Measurements from ENCODE around the gene EFNA1. TPM values are rescaled to one million over a fixed set of nuclear protein-coding genes. Genes with fewer than 3 reads are reported as not detected.

Gene EFNA1
- total RNA-seq, 1 experiment from 2014 or later = 19.7 TPM

GRCh38 chr1:155178441-155179111 is 50.9 kb downstream of the EFNA1 start (continued):
- TF ChIP-seq YY1 (IDR thresholded peaks at IDR 0.05; ENCODE audit: extremely low read depth, insufficient replicate concordance, low read depth, low read length) = no peak
- no peak for TF ChIP-seq SP1 (IDR thresholded peaks at IDR 0.05; ENCODE audit: low read depth)
- TF ChIP-seq POLR2A (IDR thresholded peaks at IDR 0.05; ENCODE audit: borderline replicate concordance, extremely low read depth, insufficient read depth, insufficient read length) = no peak
- TF ChIP-seq ZFX (IDR thresholded peaks at IDR 0.05) = no peak
- TF ChIP-seq, protein P1, sequence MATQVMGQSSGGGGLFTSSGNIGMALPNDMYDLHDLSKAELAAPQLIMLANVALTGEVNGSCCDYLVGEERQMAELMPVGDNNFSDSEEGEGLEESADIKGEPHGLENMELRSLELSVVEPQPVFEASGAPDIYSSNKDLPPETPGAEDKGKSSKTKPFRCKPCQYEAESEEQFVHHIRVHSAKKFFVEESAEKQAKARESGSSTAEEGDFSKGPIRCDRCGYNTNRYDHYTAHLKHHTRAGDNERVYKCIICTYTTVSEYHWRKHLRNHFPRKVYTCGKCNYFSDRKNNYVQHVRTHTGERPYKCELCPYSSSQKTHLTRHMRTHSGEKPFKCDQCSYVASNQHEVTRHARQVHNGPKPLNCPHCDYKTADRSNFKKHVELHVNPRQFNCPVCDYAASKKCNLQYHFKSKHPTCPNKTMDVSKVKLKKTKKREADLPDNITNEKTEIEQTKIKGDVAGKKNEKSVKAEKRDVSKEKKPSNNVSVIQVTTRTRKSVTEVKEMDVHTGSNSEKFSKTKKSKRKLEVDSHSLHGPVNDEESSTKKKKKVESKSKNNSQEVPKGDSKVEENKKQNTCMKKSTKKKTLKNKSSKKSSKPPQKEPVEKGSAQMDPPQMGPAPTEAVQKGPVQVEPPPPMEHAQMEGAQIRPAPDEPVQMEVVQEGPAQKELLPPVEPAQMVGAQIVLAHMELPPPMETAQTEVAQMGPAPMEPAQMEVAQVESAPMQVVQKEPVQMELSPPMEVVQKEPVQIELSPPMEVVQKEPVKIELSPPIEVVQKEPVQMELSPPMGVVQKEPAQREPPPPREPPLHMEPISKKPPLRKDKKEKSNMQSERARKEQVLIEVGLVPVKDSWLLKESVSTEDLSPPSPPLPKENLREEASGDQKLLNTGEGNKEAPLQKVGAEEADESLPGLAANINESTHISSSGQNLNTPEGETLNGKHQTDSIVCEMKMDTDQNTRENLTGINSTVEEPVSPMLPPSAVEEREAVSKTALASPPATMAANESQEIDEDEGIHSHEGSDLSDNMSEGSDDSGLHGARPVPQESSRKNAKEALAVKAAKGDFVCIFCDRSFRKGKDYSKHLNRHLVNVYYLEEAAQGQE (IDR thresholded peaks at IDR 0.05; ENCODE audit: low read depth) = no peak

GRCh38 chr1:155179112-155180031 is 51.7 kb downstream of the EFNA1 start:
- intact Hi-C loops (cut with micrococcal nuclease) = loop anchor here (10.0 kb wide), 1 partner anchor 145 kb away; the partner anchor contains the start of gene RUSC1
- Histone ChIP-seq H3K9me3 (ENCODE audit: control insufficient read depth in 1 of 2, insufficient read depth in 1 of 2, low read depth in 1 of 2, low read length in 2 of 2) (no peaks in the 10 kb centered on the region), H3K4me2 (ENCODE audit: low read length) (no peak overlapping the region), H3K27me3 (ENCODE audit: insufficient read depth, low read length) (no peaks in the 10 kb centered on the region), H3K4me3 (replicated peaks in 1 of 2; ENCODE audit: low read depth in 1 of 2, low read length in 2 of 2) (no peak overlapping the region), H4K20me1 (ENCODE audit: insufficient read depth) (no peaks in the 10 kb centered on the region), H3K9me2 (ENCODE audit: insufficient read depth) (no peaks in the 10 kb centered on the region), H3K27ac (ENCODE audit: low read depth, low read length) (no peak overlapping the region), H3K36me3 (ENCODE audit: control insufficient read depth in 1 of 2, insufficient read depth in 2 of 2, low read length in 2 of 2) (no peaks in the 10 kb centered on the region; a peak in 1 of 4 replicates), H3K4me1 (ENCODE audit: control insufficient read depth in 1 of 2, insufficient read depth in 2 of 2, low read length in 2 of 2) (peaks cover 0 to 23% of the 10 kb centered on the region in 2 experiments; a peak in 2 of 4 replicates), H3K79me2 (ENCODE audit: insufficient read depth, low read length) (no peaks in the 10 kb centered on the region), H2AFZ (ENCODE audit: low read depth, low read length, poor library complexity, severe bottlenecking) (no peak overlapping the region), H3K9ac (ENCODE audit: low read length) (no peak overlapping the region)
- BruUV-seq (replicated peaks) = no TSS peak
- DNase-seq (ENCODE audit: low read depth, low spot score) (no peak), ATAC-seq (no peak)
- ChIA-PET CTCF (no interaction called here), POLR2A (no interaction called here), RAD21 (ENCODE audit: low non-redundant PET in 1 of 2, low total read pairs in 2 of 2, uncharacterized antibody in 2 of 2, unreplicated experiment in 2 of 2) (no interaction called here)
- TF ChIP-seq MAX (IDR thresholded peaks at IDR 0.05) (no peak), ZNF274 (IDR thresholded peaks at IDR 0.05; ENCODE audit: low read depth, low read length) (no peak), CEBPB (IDR thresholded peaks at IDR 0.05; ENCODE audit: low read depth) (no peak), ATF3 (IDR thresholded peaks at IDR 0.05) (no peak), RAD21 (IDR thresholded peaks at IDR 0.05; ENCODE audit: low read depth) (no peak), POLR2AphosphoS5 (IDR thresholded peaks at IDR 0.05; ENCODE audit: low read depth, low read length) (no peak)
- TF ChIP-seq, protein P2, sequence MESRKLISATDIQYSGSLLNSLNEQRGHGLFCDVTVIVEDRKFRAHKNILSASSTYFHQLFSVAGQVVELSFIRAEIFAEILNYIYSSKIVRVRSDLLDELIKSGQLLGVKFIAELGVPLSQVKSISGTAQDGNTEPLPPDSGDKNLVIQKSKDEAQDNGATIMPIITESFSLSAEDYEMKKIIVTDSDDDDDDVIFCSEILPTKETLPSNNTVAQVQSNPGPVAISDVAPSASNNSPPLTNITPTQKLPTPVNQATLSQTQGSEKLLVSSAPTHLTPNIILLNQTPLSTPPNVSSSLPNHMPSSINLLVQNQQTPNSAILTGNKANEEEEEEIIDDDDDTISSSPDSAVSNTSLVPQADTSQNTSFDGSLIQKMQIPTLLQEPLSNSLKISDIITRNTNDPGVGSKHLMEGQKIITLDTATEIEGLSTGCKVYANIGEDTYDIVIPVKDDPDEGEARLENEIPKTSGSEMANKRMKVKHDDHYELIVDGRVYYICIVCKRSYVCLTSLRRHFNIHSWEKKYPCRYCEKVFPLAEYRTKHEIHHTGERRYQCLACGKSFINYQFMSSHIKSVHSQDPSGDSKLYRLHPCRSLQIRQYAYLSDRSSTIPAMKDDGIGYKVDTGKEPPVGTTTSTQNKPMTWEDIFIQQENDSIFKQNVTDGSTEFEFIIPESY (IDR thresholded peaks at IDR 0.05; ENCODE audit: extremely low read depth, insufficient replicate concordance, low read length) = no peak
- TF ChIP-seq, protein P1 (IDR thresholded peaks at IDR 0.05; ENCODE audit: low read depth) = no peak

Measured in HCT116 (cell line).